ENCODE measurements around the gene PRLH.
"Not testable (repeated sequence)": the region's sequence is repeated elsewhere in the genome, so short reads cannot be mapped to it uniquely, and the experiment has no call there.

- not testable (repeated sequence) for TF ChIP-seq CTCF (IDR thresholded peaks at IDR 0.05; ENCODE audit: low read depth, low read length); EZH2phosphoT487 (IDR thresholded peaks at IDR 0.05; ENCODE audit: low read depth)
Observed at GRCh38 chr2:237606522-237606921, 40.1 kb downstream of the PRLH start.

Data from OCI-LY3 (cell line).